ENCODE data around the gene PTPRN2.

- no peak for TF ChIP-seq CTCF (conservative IDR thresholded peaks at IDR 0.05 in 1 of 2, IDR thresholded peaks at IDR 0.05 in 1 of 2; ENCODE audit: low read depth in 1 of 2, low read length in 2 of 2)
- TF ChIP-seq EZH2 (IDR thresholded peaks at IDR 0.05; ENCODE audit: low read length, missing control alignments): no peak
These were observed 598.0 kb downstream of the PTPRN2 start for GRCh38 chr7:157989589-157989988.

Data from fibroblast of lung (primary cell).